Measurements from ENCODE around the gene SMAD6.

SMAD6 gene

DNA sequence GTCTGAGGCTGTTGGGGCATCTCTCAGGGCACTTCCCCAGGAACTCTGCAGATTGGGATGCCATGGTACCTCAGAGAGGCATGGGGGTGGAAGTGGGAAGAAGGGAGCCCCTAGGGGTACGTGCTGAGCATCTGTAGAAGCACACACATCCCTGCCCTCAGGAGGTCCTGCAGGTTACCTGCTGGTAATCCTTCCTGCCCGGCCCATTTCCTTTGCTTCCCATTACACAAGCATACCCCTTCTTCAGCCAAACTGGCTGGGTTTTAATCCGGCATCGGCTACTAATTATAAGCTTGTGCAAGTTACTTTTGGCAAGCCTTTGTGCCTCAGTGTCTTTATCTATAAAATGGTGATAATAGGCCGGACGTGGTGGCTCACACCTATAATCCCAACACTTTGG lies 3.1 kb upstream of the SMAD6 start:
- Histone ChIP-seq H2AFZ (no peak overlapping the region), H3K27ac (peak overlapping the region; percentile 29), H3K9me3 (ENCODE audit: control insufficient read depth, low read length) (no peaks in the 10 kb centered on the region), H3K36me3 (ENCODE audit: control insufficient read depth, insufficient read depth, low read length) (no peaks in the 10 kb centered on the region), H3K4me2 (ENCODE audit: low read length) (no peak overlapping the region), H3K4me1 (no peaks in the 10 kb centered on the region), H3K9ac (no peak overlapping the region), H3K4me3 (ENCODE audit: low read depth, low read length) (no peak overlapping the region), H3K27me3 (ENCODE audit: control insufficient read depth, insufficient read depth, low read length) (no peaks in the 10 kb centered on the region), H3K79me2 (no peaks in the 10 kb centered on the region)
- TF ChIP-seq, protein P1, sequence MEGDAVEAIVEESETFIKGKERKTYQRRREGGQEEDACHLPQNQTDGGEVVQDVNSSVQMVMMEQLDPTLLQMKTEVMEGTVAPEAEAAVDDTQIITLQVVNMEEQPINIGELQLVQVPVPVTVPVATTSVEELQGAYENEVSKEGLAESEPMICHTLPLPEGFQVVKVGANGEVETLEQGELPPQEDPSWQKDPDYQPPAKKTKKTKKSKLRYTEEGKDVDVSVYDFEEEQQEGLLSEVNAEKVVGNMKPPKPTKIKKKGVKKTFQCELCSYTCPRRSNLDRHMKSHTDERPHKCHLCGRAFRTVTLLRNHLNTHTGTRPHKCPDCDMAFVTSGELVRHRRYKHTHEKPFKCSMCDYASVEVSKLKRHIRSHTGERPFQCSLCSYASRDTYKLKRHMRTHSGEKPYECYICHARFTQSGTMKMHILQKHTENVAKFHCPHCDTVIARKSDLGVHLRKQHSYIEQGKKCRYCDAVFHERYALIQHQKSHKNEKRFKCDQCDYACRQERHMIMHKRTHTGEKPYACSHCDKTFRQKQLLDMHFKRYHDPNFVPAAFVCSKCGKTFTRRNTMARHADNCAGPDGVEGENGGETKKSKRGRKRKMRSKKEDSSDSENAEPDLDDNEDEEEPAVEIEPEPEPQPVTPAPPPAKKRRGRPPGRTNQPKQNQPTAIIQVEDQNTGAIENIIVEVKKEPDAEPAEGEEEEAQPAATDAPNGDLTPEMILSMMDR (IDR thresholded peaks at IDR 0.05): no peak

DNA sequence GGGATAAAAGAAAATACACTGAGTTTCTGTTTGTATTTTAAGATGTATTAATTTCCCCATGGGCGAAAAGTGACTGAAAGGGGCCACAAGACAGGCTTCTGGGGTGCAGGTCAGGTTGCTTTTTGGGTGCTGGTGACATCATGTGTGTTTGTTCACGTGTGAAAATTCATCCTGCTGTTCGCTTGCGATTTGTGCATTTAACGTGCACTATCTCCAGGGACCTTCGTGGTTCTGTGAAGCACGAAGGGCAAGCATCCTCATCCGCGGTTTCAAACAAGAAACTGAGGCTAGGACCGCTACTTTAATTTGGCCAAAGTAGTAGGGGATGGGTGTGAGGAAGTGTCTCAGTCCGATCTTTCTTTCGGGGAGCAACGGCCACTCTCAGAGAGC lies 1.6 kb upstream of the SMAD6 start:
- no peak overlapping the region for H3K9ac ChIP-seq

DNA sequence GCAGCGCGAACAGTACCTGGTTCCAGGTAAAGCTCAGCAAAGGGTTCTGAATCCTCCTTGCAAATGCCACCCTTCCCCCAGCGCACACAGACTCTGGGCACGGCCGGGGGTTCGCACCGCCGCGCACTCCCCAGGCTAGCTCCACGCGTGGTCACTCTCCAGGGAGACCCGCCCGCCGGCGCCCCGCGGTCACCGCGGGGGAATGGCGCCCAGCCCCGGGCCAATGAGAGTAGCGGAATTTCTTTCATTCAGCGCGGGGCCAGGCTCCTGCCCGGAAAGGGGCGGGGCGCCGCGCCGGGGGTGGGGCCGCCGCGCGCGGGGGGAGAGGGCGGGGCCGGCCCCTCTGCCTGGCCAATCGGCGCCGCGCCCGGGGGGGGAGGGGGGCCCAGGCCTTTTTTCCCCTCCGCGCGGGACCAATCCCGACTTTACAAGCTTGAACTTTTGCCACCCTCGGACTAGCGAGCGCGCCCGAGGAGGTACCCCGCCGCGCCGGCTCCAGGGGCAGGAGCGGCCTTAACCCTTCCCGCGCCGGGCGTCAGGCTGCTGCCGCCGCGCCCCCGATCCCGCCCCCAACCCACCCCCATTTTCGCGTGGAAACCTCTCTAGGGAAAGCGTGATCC lies 1.1 kb upstream of the SMAD6 start:
- Histone ChIP-seq H3K79me2 (no peaks in the 10 kb centered on the region), H2AFZ (peak overlapping the region; percentile 82), H3K27ac (peak overlapping the region; percentile 63), H3K4me1 (no peaks in the 10 kb centered on the region), H3K36me3 (ENCODE audit: control insufficient read depth, insufficient read depth, low read length) (no peaks in the 10 kb centered on the region), H3K9me3 (ENCODE audit: control insufficient read depth, low read length) (no peaks in the 10 kb centered on the region), H3K27me3 (ENCODE audit: control insufficient read depth, insufficient read depth, low read length) (no peaks in the 10 kb centered on the region), H3K4me2 (ENCODE audit: low read length) (peak overlapping the region; percentile 86), H3K9ac (no peak overlapping the region), H3K4me3 (ENCODE audit: low read depth, low read length) (peak overlapping the region; percentile 61)
- TF ChIP-seq, protein P1 (IDR thresholded peaks at IDR 0.05): no peak

More for the DNA sequence above, 1.6 kb upstream of the SMAD6 start:
- H3K79me2 ChIP-seq: no peaks in the 10 kb centered on the region
- no peaks in the 10 kb centered on the region for H3K9me3 ChIP-seq (ENCODE audit: control insufficient read depth, low read length)
- peak overlapping the region; percentile 80 for H3K4me2 ChIP-seq (ENCODE audit: low read length)
- peak overlapping the region; percentile 78 for H2AFZ ChIP-seq
- peak overlapping the region; percentile 51 for H3K27ac ChIP-seq
- H3K36me3 ChIP-seq (ENCODE audit: control insufficient read depth, insufficient read depth, low read length): no peaks in the 10 kb centered on the region
- TF ChIP-seq, protein P1 (IDR thresholded peaks at IDR 0.05): no peak
- no peaks in the 10 kb centered on the region for H3K4me1 ChIP-seq
- H3K27me3 ChIP-seq (ENCODE audit: control insufficient read depth, insufficient read depth, low read length): no peaks in the 10 kb centered on the region
- peak overlapping the region; percentile 61 for H3K4me3 ChIP-seq (ENCODE audit: low read depth, low read length)

DNA sequence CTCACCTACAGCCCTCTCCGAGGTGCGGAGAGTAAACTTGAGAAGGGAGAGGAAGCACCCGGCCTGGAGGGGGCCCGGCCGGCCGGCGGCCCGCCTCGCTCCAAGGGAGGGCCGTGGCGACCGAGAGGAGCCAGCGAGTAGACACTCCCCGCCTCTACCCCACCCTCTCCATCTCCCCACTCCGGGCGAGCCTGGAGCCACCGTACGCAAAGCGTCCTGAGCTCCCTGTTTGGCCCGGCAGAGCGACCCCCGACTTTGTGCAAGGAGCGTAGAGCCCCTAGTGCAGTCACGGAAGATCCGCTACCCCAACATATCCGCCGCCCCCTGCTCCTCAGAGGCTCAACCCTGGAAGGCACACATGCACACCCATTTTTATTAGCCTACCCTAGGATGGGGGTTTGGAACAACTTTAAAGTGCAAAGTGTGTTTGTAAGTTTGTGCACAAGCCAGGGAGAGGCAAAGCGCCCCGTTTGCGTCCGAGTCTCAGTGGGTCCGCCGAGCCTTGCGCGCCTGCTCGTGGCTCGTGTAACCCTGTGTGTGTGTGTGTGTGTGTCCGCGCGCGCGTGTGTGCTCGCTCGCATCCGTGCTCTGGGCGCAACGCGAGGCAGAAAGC lies 508 bp upstream of the SMAD6 start:
- TF ChIP-seq, protein P1 (IDR thresholded peaks at IDR 0.05): no peak
- no peak overlapping the region for H3K9ac ChIP-seq
- no peaks in the 10 kb centered on the region for H3K9me3 ChIP-seq (ENCODE audit: control insufficient read depth, low read length)
- H3K27ac ChIP-seq: peak overlapping the region; percentile 63
- no peaks in the 10 kb centered on the region for H3K79me2 ChIP-seq
- no peaks in the 10 kb centered on the region for H3K27me3 ChIP-seq (ENCODE audit: control insufficient read depth, insufficient read depth, low read length)
- peak overlapping the region; percentile 53 for H3K4me3 ChIP-seq (ENCODE audit: low read depth, low read length)
- peak overlapping the region; percentile 86 for H3K4me2 ChIP-seq (ENCODE audit: low read length)
- H3K36me3 ChIP-seq (ENCODE audit: control insufficient read depth, insufficient read depth, low read length): no peaks in the 10 kb centered on the region
- H2AFZ ChIP-seq: peak overlapping the region; percentile 82
- H3K4me1 ChIP-seq: no peaks in the 10 kb centered on the region
